Tibial nerve (tissue), 3 donors: ENCODE results near the gene CTNND2.

ENCODE experiments used
- CTCF ChIP-seq, 5 experiments: fragments of 200-600 bp in 3 of 5; fragments of 450-650 bp in 2 of 5; sonication (generic) in 3 of 5; IDR thresholded peaks; one replicate each; pipeline ENCODE4 v1.5.1; 2016 to 2019; ENCODE audit warnings: antibody characterized with exemption in 5 of 5, mild to moderate bottlenecking in 3 of 5, moderate library complexity in 2 of 5
- POLR2A ChIP-seq, 2 donors: fragments of 450-650 bp; IDR thresholded peaks; one replicate each; pipeline ENCODE4 v1.6.1; 2017; ENCODE audit warnings: antibody characterized with exemption in 2 of 2, mild to moderate bottlenecking in 2 of 2, moderate library complexity in 2 of 2

GRCh38 chr5:11429254-11429653, 475.0 kb downstream of the CTNND2 start:
- no peak for TF ChIP-seq CTCF (IDR thresholded peaks at IDR 0.05)
- no peak for TF ChIP-seq POLR2A (IDR thresholded peaks at IDR 0.05)
